ENCODE data around the gene CD44. TPM values are rescaled to one million over a fixed set of nuclear protein-coding genes. Genes with fewer than 3 reads are reported as not detected.
A peak's percentile ranks its signal among the peaks of the same experiment; 100 is the strongest.

CD44 gene
- total RNA-seq, 1 donor from 2014 or later = 155 TPM

DNA sequence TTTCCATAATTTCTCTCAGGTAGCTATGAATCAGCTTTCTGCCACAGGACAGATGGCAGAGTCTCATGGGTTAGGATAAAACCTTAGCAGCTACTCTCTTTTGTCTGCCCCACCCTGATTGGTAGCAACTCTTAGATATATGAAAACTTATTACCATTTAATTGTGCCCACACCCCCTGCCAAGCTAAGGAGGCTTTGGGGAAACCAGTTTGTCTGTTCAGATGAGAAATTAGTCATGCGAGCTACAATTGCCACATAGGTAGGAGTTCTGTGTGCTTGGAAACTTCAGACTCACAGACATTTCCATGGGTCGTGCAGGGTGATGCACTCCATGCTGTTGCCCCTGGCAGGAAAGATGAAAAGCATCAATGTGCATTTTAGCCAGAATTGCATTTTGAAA, 39.9 kb downstream of the CD44 start:
- no peak overlapping the region for H3K27ac Mint-ChIP-seq (ENCODE audit: unreplicated experiment)
- no peak overlapping the region for H3K4me3 Mint-ChIP-seq (ENCODE audit: unreplicated experiment)
- no peak for TF ChIP-seq CTCF (IDR thresholded peaks at IDR 0.05; ENCODE audit: unreplicated experiment)
- peaks cover 8% of the 10 kb centered on the region for H3K4me1 Mint-ChIP-seq (ENCODE audit: unreplicated experiment)
- H3K9me3 Mint-ChIP-seq (ENCODE audit: unreplicated experiment) = no peaks in the 10 kb centered on the region
- no peak for DNase-seq (ENCODE audit: low spot score)
- H3K36me3 Mint-ChIP-seq (ENCODE audit: low read depth, unreplicated experiment) = no peaks in the 10 kb centered on the region
- peaks cover 3% of the 10 kb centered on the region for H3K27me3 Mint-ChIP-seq (ENCODE audit: unreplicated experiment)

- Mint-ChIP-seq H3K4me3 (ENCODE audit: unreplicated experiment) (no peak overlapping the region), H3K9me3 (ENCODE audit: unreplicated experiment) (no peaks in the 10 kb centered on the region), H3K36me3 (ENCODE audit: low read depth, unreplicated experiment) (no peaks in the 10 kb centered on the region), H3K27me3 (ENCODE audit: unreplicated experiment) (peaks cover 3% of the 10 kb centered on the region), H3K4me1 (ENCODE audit: unreplicated experiment) (peaks cover 4% of the 10 kb centered on the region), H3K27ac (ENCODE audit: unreplicated experiment) (no peak overlapping the region)
- no peak for DNase-seq (ENCODE audit: low spot score)
- no peak for TF ChIP-seq CTCF (IDR thresholded peaks at IDR 0.05; ENCODE audit: unreplicated experiment)
Measured at GRCh38 chr11:35179466-35180135, 40.6 kb downstream of the CD44 start.

DNA sequence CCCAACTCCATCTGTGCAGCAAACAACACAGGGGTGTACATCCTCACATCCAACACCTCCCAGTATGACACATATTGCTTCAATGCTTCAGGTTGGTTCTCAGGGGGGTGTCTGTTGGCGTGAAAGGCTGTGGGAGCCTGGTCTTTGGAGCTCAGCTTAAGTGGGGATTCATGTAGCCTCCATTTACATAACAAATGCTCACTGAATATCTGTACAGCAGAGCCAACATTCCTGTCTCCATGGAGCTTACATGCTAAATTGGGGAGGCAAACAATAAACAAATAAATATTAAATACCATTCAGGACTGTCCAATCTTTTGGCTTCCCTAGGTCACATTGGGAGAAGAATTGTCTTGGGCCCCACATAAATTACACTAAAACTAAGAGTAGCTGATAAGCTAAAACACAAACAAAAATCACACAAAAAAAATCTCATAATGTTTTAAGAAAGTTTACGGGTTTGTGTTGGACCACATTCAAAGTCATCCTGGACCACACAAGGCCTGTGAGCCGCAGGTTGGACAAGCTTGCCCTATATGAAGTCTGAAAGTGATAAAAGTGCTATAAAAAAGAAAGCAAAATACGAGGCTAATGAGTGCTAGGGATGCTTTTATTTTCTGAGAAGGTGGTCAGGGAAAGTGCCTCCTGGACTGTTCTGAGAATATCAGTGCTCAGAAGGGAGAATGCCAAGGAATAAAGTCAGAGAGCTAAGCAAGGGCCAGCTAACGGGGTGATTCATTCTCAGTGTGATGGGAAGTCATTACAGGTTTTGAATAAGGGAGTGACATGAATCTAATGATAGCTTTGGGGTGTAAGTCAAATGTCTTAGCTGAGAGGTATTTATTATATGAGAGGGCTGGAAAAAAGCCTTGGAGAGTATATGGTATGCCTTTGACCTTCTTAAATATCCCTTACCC, 41.6 kb downstream of the CD44 start:
- H3K27me3 Mint-ChIP-seq (ENCODE audit: unreplicated experiment) = peaks cover 3% of the 10 kb centered on the region
- no peaks in the 10 kb centered on the region for H3K4me1 Mint-ChIP-seq (ENCODE audit: unreplicated experiment)
- no peak for DNase-seq (ENCODE audit: low spot score)

GRCh38 chr11:35182317-35182939, 43.5 kb downstream of the CD44 start:
- Mint-ChIP-seq H3K27ac (ENCODE audit: unreplicated experiment) (no peak overlapping the region), H3K4me3 (ENCODE audit: unreplicated experiment) (peak overlapping the region; percentile 2), H3K36me3 (ENCODE audit: low read depth, unreplicated experiment) (no peaks in the 10 kb centered on the region), H3K27me3 (ENCODE audit: unreplicated experiment) (peaks cover 3% of the 10 kb centered on the region), H3K9me3 (ENCODE audit: unreplicated experiment) (no peaks in the 10 kb centered on the region), H3K4me1 (ENCODE audit: unreplicated experiment) (no peaks in the 10 kb centered on the region)
- no peak for DNase-seq (ENCODE audit: low spot score)
- TF ChIP-seq CTCF (IDR thresholded peaks at IDR 0.05; ENCODE audit: unreplicated experiment) = no peak

More for the DNA sequence above, 41.6 kb downstream of the CD44 start:
- no peak overlapping the region for H3K4me3 Mint-ChIP-seq (ENCODE audit: unreplicated experiment)
- no peak for TF ChIP-seq CTCF (IDR thresholded peaks at IDR 0.05; ENCODE audit: unreplicated experiment)
- no peaks in the 10 kb centered on the region for H3K9me3 Mint-ChIP-seq (ENCODE audit: unreplicated experiment)
- H3K27ac Mint-ChIP-seq (ENCODE audit: unreplicated experiment) = no peak overlapping the region
- no peaks in the 10 kb centered on the region for H3K36me3 Mint-ChIP-seq (ENCODE audit: low read depth, unreplicated experiment)
